HCT116 (cell line): ENCODE measurements around the gene ADARB1. TPM values are rescaled to one million over a fixed set of nuclear protein-coding genes. Genes with fewer than 3 reads are reported as not detected.

Experiments
- ATAC-seq: fragments of 200-7000 bp; cut with Tn5 transposase; 2 replicates; pipeline ENCODE4 v1.9.1; 2020; ENCODE audit warnings: mild to moderate bottlenecking, moderate library complexity
- BruUV-seq: library from RNA; stranded (reverse); fragments of 400-500 nt; replicated peaks from 2 replicates; lab custom pipeline; 2021; lab: Mats Ljungman, UMichigan
- CTCF ChIA-PET: fragments of 300-600 bp; sonication (Branson Sonifier 250); formaldehyde crosslinking; loops from one replicate; lab custom pipeline; 2021; ENCODE audit warnings: antibody characterized with exemption; lab: Charles Lee
- POLR2A ChIA-PET: fragments of 300-600, 350-600 bp; sonication (Branson Sonifier 250); formaldehyde crosslinking; loops from one replicate; lab custom pipeline; 2021; ENCODE audit warnings: antibody characterized with exemption; lab: Charles Lee
- RAD21 ChIA-PET, 2 experiments: fragments of 300-600 bp; sonication (Branson Sonifier 250); formaldehyde crosslinking; loops; one replicate each; lab custom pipeline; 2023; ENCODE audit warnings: low total read pairs in 2 of 2; ENCODE audit not compliant: uncharacterized antibody in 2 of 2, unreplicated experiment in 2 of 2, low non-redundant PET in 1 of 2; lab: Charles Lee
- DNase-seq: peaks from one replicate; pipeline ENCODE4 v3.0.0-alpha.2; 2010; ENCODE audit warnings: low read depth, low spot score
- H2AFZ ChIP-seq: fragments of 200-600 bp; shearing (Covaris generic), sonication (generic); 2 replicates; pipeline ENCODE4 v1.6.1; 2017; ENCODE audit warnings: low read depth, mixed run types, mixed read lengths, antibody characterized with exemption, low read length; ENCODE audit not compliant: poor library complexity, severe bottlenecking
- H3K27ac ChIP-seq: 2 replicates; pipeline ENCODE4 v1.5.1; 2012; ENCODE audit warnings: low read depth, low read length
- H3K27me3 ChIP-seq: fragments of 200-600 bp; sonication (generic); 2 replicates; pipeline ENCODE4 v1.6.1; 2016; ENCODE audit warnings: mixed run types, low read length, mixed read lengths; ENCODE audit not compliant: insufficient read depth
- H3K36me3 ChIP-seq, 2 experiments: fragments of 200-500 bp in 1 of 2; fragments of 200-600 bp in 1 of 2; sonication (Bioruptor generic) in 1 of 2; sonication (generic) in 1 of 2; 2 replicates each; pipeline versions ENCODE4 v1.5.1 to v1.6.1; 2014 to 2016; ENCODE audit warnings: low read length in 2 of 2, inconsistent platforms in 1 of 2, mixed read lengths in 1 of 2, mixed run types in 1 of 2; ENCODE audit not compliant: insufficient read depth in 2 of 2, control insufficient read depth in 1 of 2
- H3K4me1 ChIP-seq, 2 experiments: fragments of 200-600 bp in 1 of 2; sonication (generic) in 1 of 2; 2 replicates each; pipeline versions ENCODE4 v1.5.1 to v1.6.1; 2012 to 2017; ENCODE audit warnings: low read length in 2 of 2, inconsistent platforms in 1 of 2, mild to moderate bottlenecking in 1 of 2, mixed read lengths in 1 of 2, mixed run types in 1 of 2, moderate library complexity in 1 of 2; ENCODE audit not compliant: insufficient read depth in 2 of 2, control insufficient read depth in 1 of 2
- H3K4me2 ChIP-seq: fragments of 200-600 bp; sonication (generic); 2 replicates; pipeline ENCODE4 v1.6.1; 2017; ENCODE audit warnings: mixed run types, low read length, mixed read lengths
- H3K4me3 ChIP-seq, 2 experiments: fragments of 200-600 bp in 1 of 2; sonication (generic) in 1 of 2; replicated peaks in 1 of 2; 2 replicates each; pipeline ENCODE4 v1.5.1; 2011 to 2016; ENCODE audit warnings: low read length in 2 of 2, control low read depth in 1 of 2, low read depth in 1 of 2, mild to moderate bottlenecking in 1 of 2, mixed read lengths in 1 of 2, mixed run types in 1 of 2
- H3K79me2 ChIP-seq: fragments of 200-600 bp; sonication (generic); 2 replicates; pipeline ENCODE4 v1.6.1; 2017; ENCODE audit warnings: mild to moderate bottlenecking, mixed run types, low read length, moderate library complexity, mixed read lengths; ENCODE audit not compliant: insufficient read depth
- H3K9ac ChIP-seq: fragments of 200-600 bp; sonication (generic); 2 replicates; pipeline ENCODE4 v1.6.1; 2016; ENCODE audit warnings: low read length, mixed read lengths
- H3K9me2 ChIP-seq: fragments of 200-600 bp; sonication (generic), shearing (Covaris generic); 2 replicates; pipeline ENCODE4 v1.6.1; 2017; ENCODE audit warnings: mixed run types, mild to moderate bottlenecking, moderate library complexity; ENCODE audit not compliant: insufficient read depth
- H3K9me3 ChIP-seq, 2 experiments: fragments of 200-500 bp in 1 of 2; fragments of 200-600 bp in 1 of 2; sonication (Bioruptor generic) in 1 of 2; sonication (generic) in 1 of 2; 2 replicates each; pipeline ENCODE4 v1.6.1; 2014 to 2017; ENCODE audit warnings: low read length in 2 of 2, mixed read lengths in 2 of 2, inconsistent platforms in 1 of 2, low read depth in 1 of 2, mild to moderate bottlenecking in 1 of 2, mixed run types in 1 of 2, moderate library complexity in 1 of 2; ENCODE audit not compliant: control insufficient read depth in 1 of 2, insufficient read depth in 1 of 2
- H4K20me1 ChIP-seq: fragments of 200-600 bp; sonication (generic), shearing (Covaris generic); 2 replicates; pipeline ENCODE4 v1.6.1; 2017; ENCODE audit warnings: mixed run types, mild to moderate bottlenecking, moderate library complexity; ENCODE audit not compliant: insufficient read depth
- CEBPB ChIP-seq: IDR thresholded peaks from 2 replicates; pipeline ENCODE4 v1.6.1; 2012; ENCODE audit warnings: low read depth
- EZH2 ChIP-seq: fragments of 200-600 bp; sonication (generic); IDR thresholded peaks from 2 replicates; pipeline ENCODE4 v1.6.1; 2017; ENCODE audit warnings: antibody characterized with exemption, mixed run types
- EZH2phosphoT487 ChIP-seq: fragments of 200-600 bp; IDR thresholded peaks from 2 replicates; pipeline ENCODE4 v1.6.1; 2018; ENCODE audit warnings: antibody characterized with exemption, borderline replicate concordance
- FOSL1 ChIP-seq: IDR thresholded peaks from 2 replicates; pipeline ENCODE4 v1.6.1; 2012; ENCODE audit warnings: low read depth
- POLR2A ChIP-seq: IDR thresholded peaks from 2 replicates; pipeline ENCODE4 v1.7.0; 2011; ENCODE audit warnings: borderline replicate concordance; ENCODE audit not compliant: insufficient read depth, insufficient read length; ENCODE audit errors: extremely low read depth
- POLR2AphosphoS5 ChIP-seq: IDR thresholded peaks from 2 replicates; pipeline ENCODE4 v1.6.1; 2011; ENCODE audit warnings: mild to moderate bottlenecking, low read depth, low read length, moderate library complexity
- RAD21 ChIP-seq: IDR thresholded peaks from 2 replicates; pipeline ENCODE4 v1.6.1; 2012; ENCODE audit warnings: low read depth, mild to moderate bottlenecking
- SIN3A ChIP-seq: IDR thresholded peaks from 2 replicates; pipeline ENCODE4 v1.6.1; 2012; ENCODE audit warnings: low read depth
- TCF7L2 ChIP-seq: IDR thresholded peaks from 2 replicates; pipeline ENCODE4 v1.7.0; 2011; ENCODE audit warnings: borderline replicate concordance, inconsistent platforms; ENCODE audit not compliant: insufficient read depth, insufficient read length; ENCODE audit errors: extremely low read depth
- YY1 ChIP-seq: IDR thresholded peaks from 2 replicates; pipeline ENCODE4 v1.6.1; 2011; ENCODE audit warnings: low read length, low read depth, moderate library complexity, mild to moderate bottlenecking; ENCODE audit not compliant: insufficient replicate concordance; ENCODE audit errors: extremely low read depth
- ZFX ChIP-seq: fragments of 450-650 bp; IDR thresholded peaks from 2 replicates; pipeline ENCODE4 v1.6.1; 2017
- ZNF274 ChIP-seq: fragments of 200-500 bp; sonication (Bioruptor generic); IDR thresholded peaks from 2 replicates; pipeline ENCODE4 v1.6.1; 2014; ENCODE audit warnings: mild to moderate bottlenecking, low read depth, low read length, inconsistent platforms
- intact Hi-C: fragments of 100-400 bp; cut with micrococcal nuclease; formaldehyde crosslinking; loops from 2 replicates; pipeline ENCODE4 v1.10.0; 2022
- total RNA-seq: library from RNA; stranded (reverse); gene quantifications from one replicate; pipeline ENCODE4 v1.2.1, GENCODE V29; 2021; ENCODE audit not compliant: unreplicated experiment
- TF ChIP-seq, protein P1 (sequence below): IDR thresholded peaks from 2 replicates; pipeline ENCODE4 v1.6.1; 2012; ENCODE audit warnings: low read depth
- TF ChIP-seq, protein P2 (sequence below), 3 experiments: fragments of 200-600 bp in 1 of 3; sonication (generic) in 1 of 3; IDR thresholded peaks in 2 of 3; conservative IDR thresholded peaks in 1 of 3; 2 replicates each; pipeline ENCODE4 v1.5.1; 2012 to 2017; ENCODE audit warnings: low read depth in 2 of 3, low read length in 2 of 3, antibody characterized with exemption in 1 of 3, borderline replicate concordance in 1 of 3, control low read depth in 1 of 3, mild to moderate bottlenecking in 1 of 3, mixed read lengths in 1 of 3, mixed run types in 1 of 3, moderate library complexity in 1 of 3; ENCODE audit not compliant: insufficient read depth in 1 of 3
- TF ChIP-seq, protein P3 (sequence below): IDR thresholded peaks from 2 replicates; pipeline ENCODE4 v1.6.1; 2012

The ADARB1 gene
- total RNA-seq, 1 experiment from 2014 or later = 13.5 TPM

DNA sequence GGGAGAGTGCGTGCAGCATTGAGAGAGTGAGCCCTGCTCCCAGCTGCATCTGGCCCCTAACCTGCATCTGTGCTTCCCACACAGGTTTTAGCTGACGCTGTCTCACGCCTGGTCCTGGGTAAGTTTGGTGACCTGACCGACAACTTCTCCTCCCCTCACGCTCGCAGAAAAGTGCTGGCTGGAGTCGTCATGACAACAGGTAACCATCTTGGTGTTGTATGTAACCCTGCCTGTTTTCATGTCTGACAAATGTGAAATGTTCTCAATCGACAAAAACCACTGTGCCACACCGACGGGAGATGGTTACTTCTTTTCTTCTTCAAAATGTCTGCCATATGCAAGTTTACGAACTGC, 105.8 kb downstream of the ADARB1 start:
- no peaks in the 10 kb centered on the region for H4K20me1 ChIP-seq
- H3K4me1 ChIP-seq = no peaks in the 10 kb centered on the region
- ChIA-PET CTCF (no interaction called here), POLR2A (no interaction called here), RAD21 (no interaction called here)
- H3K9ac ChIP-seq = no peak overlapping the region
- no peak for TF ChIP-seq TCF7L2
- TF ChIP-seq POLR2A = no peak
- no peak for TF ChIP-seq EZH2phosphoT487
- TF ChIP-seq, protein P1, sequence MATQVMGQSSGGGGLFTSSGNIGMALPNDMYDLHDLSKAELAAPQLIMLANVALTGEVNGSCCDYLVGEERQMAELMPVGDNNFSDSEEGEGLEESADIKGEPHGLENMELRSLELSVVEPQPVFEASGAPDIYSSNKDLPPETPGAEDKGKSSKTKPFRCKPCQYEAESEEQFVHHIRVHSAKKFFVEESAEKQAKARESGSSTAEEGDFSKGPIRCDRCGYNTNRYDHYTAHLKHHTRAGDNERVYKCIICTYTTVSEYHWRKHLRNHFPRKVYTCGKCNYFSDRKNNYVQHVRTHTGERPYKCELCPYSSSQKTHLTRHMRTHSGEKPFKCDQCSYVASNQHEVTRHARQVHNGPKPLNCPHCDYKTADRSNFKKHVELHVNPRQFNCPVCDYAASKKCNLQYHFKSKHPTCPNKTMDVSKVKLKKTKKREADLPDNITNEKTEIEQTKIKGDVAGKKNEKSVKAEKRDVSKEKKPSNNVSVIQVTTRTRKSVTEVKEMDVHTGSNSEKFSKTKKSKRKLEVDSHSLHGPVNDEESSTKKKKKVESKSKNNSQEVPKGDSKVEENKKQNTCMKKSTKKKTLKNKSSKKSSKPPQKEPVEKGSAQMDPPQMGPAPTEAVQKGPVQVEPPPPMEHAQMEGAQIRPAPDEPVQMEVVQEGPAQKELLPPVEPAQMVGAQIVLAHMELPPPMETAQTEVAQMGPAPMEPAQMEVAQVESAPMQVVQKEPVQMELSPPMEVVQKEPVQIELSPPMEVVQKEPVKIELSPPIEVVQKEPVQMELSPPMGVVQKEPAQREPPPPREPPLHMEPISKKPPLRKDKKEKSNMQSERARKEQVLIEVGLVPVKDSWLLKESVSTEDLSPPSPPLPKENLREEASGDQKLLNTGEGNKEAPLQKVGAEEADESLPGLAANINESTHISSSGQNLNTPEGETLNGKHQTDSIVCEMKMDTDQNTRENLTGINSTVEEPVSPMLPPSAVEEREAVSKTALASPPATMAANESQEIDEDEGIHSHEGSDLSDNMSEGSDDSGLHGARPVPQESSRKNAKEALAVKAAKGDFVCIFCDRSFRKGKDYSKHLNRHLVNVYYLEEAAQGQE = no peak
- TF ChIP-seq POLR2AphosphoS5 = no peak
- TF ChIP-seq FOSL1 = no peak
- TF ChIP-seq, protein P2, sequence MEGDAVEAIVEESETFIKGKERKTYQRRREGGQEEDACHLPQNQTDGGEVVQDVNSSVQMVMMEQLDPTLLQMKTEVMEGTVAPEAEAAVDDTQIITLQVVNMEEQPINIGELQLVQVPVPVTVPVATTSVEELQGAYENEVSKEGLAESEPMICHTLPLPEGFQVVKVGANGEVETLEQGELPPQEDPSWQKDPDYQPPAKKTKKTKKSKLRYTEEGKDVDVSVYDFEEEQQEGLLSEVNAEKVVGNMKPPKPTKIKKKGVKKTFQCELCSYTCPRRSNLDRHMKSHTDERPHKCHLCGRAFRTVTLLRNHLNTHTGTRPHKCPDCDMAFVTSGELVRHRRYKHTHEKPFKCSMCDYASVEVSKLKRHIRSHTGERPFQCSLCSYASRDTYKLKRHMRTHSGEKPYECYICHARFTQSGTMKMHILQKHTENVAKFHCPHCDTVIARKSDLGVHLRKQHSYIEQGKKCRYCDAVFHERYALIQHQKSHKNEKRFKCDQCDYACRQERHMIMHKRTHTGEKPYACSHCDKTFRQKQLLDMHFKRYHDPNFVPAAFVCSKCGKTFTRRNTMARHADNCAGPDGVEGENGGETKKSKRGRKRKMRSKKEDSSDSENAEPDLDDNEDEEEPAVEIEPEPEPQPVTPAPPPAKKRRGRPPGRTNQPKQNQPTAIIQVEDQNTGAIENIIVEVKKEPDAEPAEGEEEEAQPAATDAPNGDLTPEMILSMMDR (IDR thresholded peaks at IDR 0.05 in 2 of 3, conservative IDR thresholded peaks at IDR 0.05 in 1 of 3; ENCODE audit: borderline replicate concordance in 1 of 3, insufficient read depth in 1 of 3, low read depth in 2 of 3, low read length in 2 of 3) = no peak
- TF ChIP-seq, protein P3, sequence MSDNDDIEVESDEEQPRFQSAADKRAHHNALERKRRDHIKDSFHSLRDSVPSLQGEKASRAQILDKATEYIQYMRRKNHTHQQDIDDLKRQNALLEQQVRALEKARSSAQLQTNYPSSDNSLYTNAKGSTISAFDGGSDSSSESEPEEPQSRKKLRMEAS = no peak
- no peak for TF ChIP-seq YY1
- no peak for TF ChIP-seq SIN3A
- no peak for TF ChIP-seq ZNF274
- no peak for TF ChIP-seq ZFX
- no peak for TF ChIP-seq RAD21
- no peak for TF ChIP-seq CEBPB
- no peak for TF ChIP-seq EZH2
- peaks cover 0 to 5% of the 10 kb centered on the region in 2 experiments; a peak in 1 of 4 replicates for H3K36me3 ChIP-seq
- ATAC-seq (no peak), DNase-seq (no peak)
- no peak overlapping the region for H3K4me2 ChIP-seq
- H3K27me3 ChIP-seq = no peaks in the 10 kb centered on the region
- no peaks in the 10 kb centered on the region for H3K79me2 ChIP-seq
- intact Hi-C loops = no loop called here
- H3K27ac ChIP-seq = no peak overlapping the region
- no peaks in the 10 kb centered on the region for H3K9me3 ChIP-seq
- no peak overlapping the region for H3K4me3 ChIP-seq
- no peaks in the 10 kb centered on the region for H3K9me2 ChIP-seq
- BruUV-seq = no TSS peak
- H2AFZ ChIP-seq = no peak overlapping the region
